Stimulated activated CD4-positive, alpha-beta T cell treated with anti-CD3 and anti-CD28 coated beads, Interleukin-1b, Interleukin-23, amount 100 ng/mL, for 1 hour (primary cell): Measurements from ENCODE around the gene MAP1B.

ENCODE experiments used
- DNase-seq, 2 donors: peaks; one replicate each; pipeline ENCODE4 v3.0.0-alpha.2; 2020; ENCODE audit warnings: low read depth in 2 of 2

MAP1B gene

GRCh38 chr5:72096602-72097188, 10.6 kb upstream of the MAP1B start:
- no peak for DNase-seq

GRCh38 chr5:72101828-72102227, 5.4 kb upstream of the MAP1B start:
- DNase-seq = no peak

GRCh38 chr5:72106817-72107130, 501 bp upstream of the MAP1B start:
- DNase-seq = no peak

- no peak for DNase-seq
Observed at GRCh38 chr5:72107901-72108201, 576 bp downstream of the MAP1B start.

- no peak for DNase-seq
Observed at GRCh38 chr5:72108202-72109061, 1.2 kb downstream of the MAP1B start.

GRCh38 chr5:72109062-72109411, 1.8 kb downstream of the MAP1B start:
- DNase-seq = no peak

- no peak for DNase-seq
Observed at GRCh38 chr5:72109625-72110024, 2.4 kb downstream of the MAP1B start.

GRCh38 chr5:72110394-72111013, 3.2 kb downstream of the MAP1B start:
- no peak for DNase-seq

- DNase-seq = no peak
Observed at GRCh38 chr5:72112389-72112788, 5.1 kb downstream of the MAP1B start.

GRCh38 chr5:72114629-72115028, 7.4 kb downstream of the MAP1B start:
- DNase-seq = no peak

GRCh38 chr5:72115296-72115695, 8.0 kb downstream of the MAP1B start:
- DNase-seq = no peak

- DNase-seq = no peak
Observed at GRCh38 chr5:72117307-72117706, 10.0 kb downstream of the MAP1B start.

GRCh38 chr5:72121052-72121779, 13.9 kb downstream of the MAP1B start:
- DNase-seq = no peak

GRCh38 chr5:72121780-72122445, 14.6 kb downstream of the MAP1B start:
- no peak for DNase-seq

GRCh38 chr5:72122602-72123001, 15.3 kb downstream of the MAP1B start:
- no peak for DNase-seq

- no peak for DNase-seq
Observed at GRCh38 chr5:72123764-72124376, 16.6 kb downstream of the MAP1B start.

GRCh38 chr5:72125271-72125940, 18.1 kb downstream of the MAP1B start:
- no peak for DNase-seq

- DNase-seq = no peak
Observed at GRCh38 chr5:72125941-72126620, 18.8 kb downstream of the MAP1B start.

- DNase-seq = no peak
Observed at GRCh38 chr5:72126796-72127195, 19.5 kb downstream of the MAP1B start.

- DNase-seq = no peak
Observed at GRCh38 chr5:72129725-72130124, 22.4 kb downstream of the MAP1B start.

- no peak for DNase-seq
Observed at GRCh38 chr5:72130351-72130761, 23.1 kb downstream of the MAP1B start.
